WTC11 (cell line): Measurements from ENCODE around the gene RTP2. TPM values are rescaled to one million over a fixed set of nuclear protein-coding genes. Genes with fewer than 3 reads are reported as not detected.
A peak's percentile ranks its signal among the peaks of the same experiment; 100 is the strongest.

Experiments used
- ATAC-seq: fragments of 200-7000 bp; cut with Tn5 transposase; 2 replicates; pipeline ENCODE4 v1.10.0; 2021; ENCODE audit warnings: mild to moderate bottlenecking, moderate library complexity
- CTCF ChIA-PET: fragments of 300-600 bp; sonication (Branson Sonifier 250); formaldehyde crosslinking; loops from one replicate; lab custom pipeline; 2021; ENCODE audit warnings: antibody characterized with exemption; lab: Charles Lee
- POLR2A ChIA-PET: fragments of 350-600 bp; sonication (Branson Sonifier 250); formaldehyde crosslinking; loops from one replicate; lab custom pipeline; 2021; ENCODE audit warnings: antibody characterized with exemption; lab: Charles Lee
- DNase-seq: peaks from one replicate; pipeline ENCODE4 v3.0.0; 2021; ENCODE audit warnings: low spot score
- H3K27ac Mint-ChIP-seq: 2 replicates; pipeline ENCODE4 v1.8.0; 2021; ENCODE audit warnings: mixed read lengths
- H3K27me3 Mint-ChIP-seq: 2 replicates; pipeline ENCODE4 v1.8.0; 2021; ENCODE audit warnings: low read depth, mild to moderate bottlenecking, moderate library complexity, mixed read lengths
- H3K36me3 Mint-ChIP-seq: 2 replicates; pipeline ENCODE4 v1.8.0; 2021; ENCODE audit warnings: mixed read lengths
- H3K4me1 Mint-ChIP-seq: 2 replicates; pipeline ENCODE4 v1.8.0; 2022; ENCODE audit warnings: mixed read lengths
- H3K4me3 Mint-ChIP-seq: 2 replicates; pipeline ENCODE4 v1.8.0; 2021; ENCODE audit warnings: mild to moderate bottlenecking, moderate library complexity, mixed read lengths
- H3K9me3 Mint-ChIP-seq: 2 replicates; pipeline ENCODE4 v1.8.0; 2021; ENCODE audit warnings: mixed read lengths
- AR ChIP-seq: fragments of 250-450 bp; sonication (Bioruptor Pico); IDR thresholded peaks from 2 replicates; pipeline ENCODE4 v1.9.0; 2021; ENCODE audit warnings: mild to moderate bottlenecking
- CBFB ChIP-seq: sonication (generic); formaldehyde crosslinking; IDR thresholded peaks from 2 replicates; pipeline ENCODE4 v1.8.1; 2022; ENCODE audit warnings: mild to moderate bottlenecking, low read depth, missing genetic modification reagents
- ETV6 ChIP-seq: sonication (generic); formaldehyde crosslinking; IDR thresholded peaks from 2 replicates; pipeline ENCODE4 v1.8.1; 2022; ENCODE audit warnings: mild to moderate bottlenecking, missing genetic modification reagents
- FOXJ3 ChIP-seq: sonication (generic); formaldehyde crosslinking; IDR thresholded peaks from 2 replicates; pipeline ENCODE4 v1.9.0; 2021; ENCODE audit warnings: missing genetic modification reagents, mild to moderate bottlenecking, borderline replicate concordance
- FOXK1 ChIP-seq: sonication (generic); formaldehyde crosslinking; IDR thresholded peaks from 2 replicates; pipeline ENCODE4 v1.8.0; 2022; ENCODE audit warnings: mild to moderate bottlenecking, moderate library complexity, missing genetic modification reagents
- FOXP1 ChIP-seq: sonication (generic); formaldehyde crosslinking; IDR thresholded peaks from 2 replicates; pipeline ENCODE4 v1.8.0; 2022; ENCODE audit warnings: missing genetic modification reagents, mild to moderate bottlenecking, moderate library complexity, borderline replicate concordance
- PRDM15 ChIP-seq: sonication (generic); formaldehyde crosslinking; IDR thresholded peaks from 2 replicates; pipeline ENCODE4 v1.8.0; 2022; ENCODE audit warnings: missing genetic modification reagents
- ZNF121 ChIP-seq: sonication (generic); formaldehyde crosslinking; IDR thresholded peaks from 2 replicates; pipeline ENCODE4 v1.8.0; 2023; ENCODE audit warnings: missing genetic modification reagents
- ZNF416 ChIP-seq: fragments of 250-450 bp; sonication (Bioruptor Pico); IDR thresholded peaks from 2 replicates; pipeline ENCODE4 v1.9.0; 2021; ENCODE audit warnings: mild to moderate bottlenecking, inconsistent platforms
- ZNF512 ChIP-seq: sonication (generic); formaldehyde crosslinking; IDR thresholded peaks from 2 replicates; pipeline ENCODE4 v1.8.1; 2022; ENCODE audit warnings: missing genetic modification reagents, borderline replicate concordance
- ZNF532 ChIP-seq: fragments of 250-450 bp; sonication (Bioruptor Pico); IDR thresholded peaks from 2 replicates; pipeline ENCODE4 v1.9.0; 2021; ENCODE audit warnings: mild to moderate bottlenecking, borderline replicate concordance
- ZSCAN18 ChIP-seq: fragments of 250-450 bp; sonication (Bioruptor Pico); IDR thresholded peaks from 2 replicates; pipeline ENCODE4 v2.1.2; 2022; ENCODE audit warnings: mild to moderate bottlenecking, moderate library complexity
- total RNA-seq: library from RNA; stranded (reverse); gene quantifications from 3 replicates; pipeline ENCODE4 v1.2.3, GENCODE V29; 2021

The RTP2 gene
- total RNA-seq, 1 experiment from 2014 or later, result not detected

GRCh38 chr3:187748050-187748481, 45.7 kb upstream of the RTP2 start (continued):
- no peak for TF ChIP-seq ZSCAN18 (CRISPR knock-in tag)
- no peak for TF ChIP-seq ZNF512 (CRISPR knock-in tag)
- no peak for TF ChIP-seq PRDM15
- TF ChIP-seq ZNF532 (CRISPR knock-in tag), result no peak
- no peak for TF ChIP-seq ZNF121
- TF ChIP-seq FOXJ3 (CRISPR knock-in tag), result no peak
- no peak for TF ChIP-seq FOXP1
- TF ChIP-seq FOXK1 (CRISPR knock-in tag), result no peak
- TF ChIP-seq ETV6 (CRISPR knock-in tag), result peak; percentile 74
- TF ChIP-seq CBFB (CRISPR knock-in tag), result no peak
- no peak for TF ChIP-seq AR (CRISPR knock-in tag)
- TF ChIP-seq, all 79 proteins: peak for 3

GRCh38 chr3:187747506-187747905, 45.1 kb upstream of the RTP2 start:
- H3K9me3 Mint-ChIP-seq, result no peaks in the 10 kb centered on the region
- DNase-seq, result no peak
- peak overlapping the region; percentile 100 for H3K27ac Mint-ChIP-seq
- no peak for ATAC-seq
- ChIA-PET POLR2A (interaction anchor here (0.6 to 4.0 kb wide), 6 partner anchors 8 to 1160 kb away, joined by 3 to 41 read pairs (median 4); no protein-coding TSS in a partner anchor), CTCF (interaction anchor here (0.5 to 4.5 kb wide), 42 partner anchors 8 to 1208 kb away, joined by 3 to 78 read pairs (median 3); no protein-coding TSS in a partner anchor)
- no peak overlapping the region for H3K4me3 Mint-ChIP-seq
- peaks cover 65% of the 10 kb centered on the region for H3K4me1 Mint-ChIP-seq
- no peak for TF ChIP-seq ZNF416 (CRISPR knock-in tag)
- peaks cover 5% of the 10 kb centered on the region; the same call in 1 of the 2 replicates for H3K27me3 Mint-ChIP-seq
- no peaks in the 10 kb centered on the region for H3K36me3 Mint-ChIP-seq
